AG10803 (cell line): Measurements from ENCODE around the gene GALNT9.

Experiments used
- DNase-seq: peaks from one replicate; pipeline ENCODE4 v3.0.0; 2010; ENCODE audit warnings: low read depth
- H3K4me3 ChIP-seq: 2 replicates; pipeline ENCODE4 v1.5.1; 2011; ENCODE audit warnings: mild to moderate bottlenecking, low read length, control low read depth
- CTCF ChIP-seq: conservative IDR thresholded peaks from 2 replicates; pipeline ENCODE4 v1.5.1; 2011; ENCODE audit warnings: mild to moderate bottlenecking, low read length, control low read depth, inconsistent platforms

The GALNT9 gene

GRCh38 chr12:132327336-132328171 is 1.8 kb downstream of the GALNT9 start:
- no peak for TF ChIP-seq CTCF
- H3K4me3 ChIP-seq = peak overlapping the region; percentile 43
- DNase-seq = peak; percentile 87

- TF ChIP-seq CTCF = no peak
- DNase-seq = no peak
Observed at GRCh38 chr12:132326646-132327045, 2.7 kb downstream of the GALNT9 start.

GRCh38 chr12:132325733-132326130 is 3.7 kb downstream of the GALNT9 start:
- H3K4me3 ChIP-seq = no peak overlapping the region
- TF ChIP-seq CTCF = no peak
- no peak for DNase-seq

More at GRCh38 chr12:132326646-132327045, 2.7 kb downstream of the GALNT9 start:
- H3K4me3 ChIP-seq = no peak overlapping the region

- no peak for TF ChIP-seq CTCF
- DNase-seq = no peak
- H3K4me3 ChIP-seq = no peak overlapping the region
Observed at GRCh38 chr12:132324841-132325732, 4.3 kb downstream of the GALNT9 start.

GRCh38 chr12:132324173-132324572 is 5.2 kb downstream of the GALNT9 start:
- no peak overlapping the region for H3K4me3 ChIP-seq
- TF ChIP-seq CTCF = no peak
- no peak for DNase-seq

GRCh38 chr12:132323171-132324010 is 6.0 kb downstream of the GALNT9 start:
- no peak for TF ChIP-seq CTCF
- DNase-seq = no peak
- H3K4me3 ChIP-seq = no peak overlapping the region
